Occipital lobe (tissue), 2 donors: ENCODE measurements around the gene SLC25A45. TPM values are rescaled to one million over a fixed set of nuclear protein-coding genes. Genes with fewer than 3 reads are reported as not detected.
A peak's percentile ranks its signal among the peaks of the same experiment; 100 is the strongest.

Source experiments
- DNase-seq: peaks from one replicate; lab custom pipeline; 2025; lab: John Stamatoyannopoulos, UW
- total RNA-seq: library from RNA; depleted of rRNA; stranded (reverse); fragments of >200 nt; gene quantifications from one replicate; pipeline ENCODE4 v1.2.3, GENCODE V29; 2014

Gene SLC25A45
- total RNA-seq, 1 donor from 2014 or later: 0.31 TPM

DNA sequence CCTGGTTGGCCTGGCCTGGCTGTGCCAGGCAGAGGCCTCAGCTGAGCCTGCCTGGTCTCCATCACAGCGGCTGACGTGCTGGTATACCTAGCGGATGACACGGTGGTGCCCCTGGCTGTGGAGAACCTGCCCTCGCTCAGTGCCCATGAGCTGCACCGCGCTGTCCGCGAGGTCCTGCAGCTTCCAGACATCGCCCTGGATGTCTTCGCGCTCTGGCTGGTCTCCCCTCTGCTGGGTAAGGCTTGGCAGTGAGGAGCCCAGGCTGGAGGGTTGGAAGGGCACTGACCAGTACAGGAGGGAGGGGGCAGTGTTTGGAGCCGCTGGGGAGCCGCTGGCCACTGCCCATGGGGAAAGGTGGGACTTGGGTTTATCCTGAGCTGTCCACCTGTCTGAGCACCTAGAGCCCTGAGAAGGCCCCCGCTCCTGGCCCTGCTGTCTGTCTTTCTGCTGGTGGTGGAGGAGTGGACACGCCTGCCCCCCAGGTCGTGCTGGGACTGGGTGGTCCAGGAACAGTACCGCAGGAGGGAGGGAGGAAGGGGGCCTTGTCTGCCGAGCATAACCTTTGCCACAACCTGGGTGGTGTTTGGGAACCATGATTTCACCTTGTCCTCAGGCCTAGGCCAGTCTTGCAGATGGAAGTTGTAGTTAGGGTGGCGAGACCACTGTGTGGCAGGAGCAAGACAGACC lies 7.0 kb upstream of the SLC25A45 start:
- no peak for DNase-seq

DNA sequence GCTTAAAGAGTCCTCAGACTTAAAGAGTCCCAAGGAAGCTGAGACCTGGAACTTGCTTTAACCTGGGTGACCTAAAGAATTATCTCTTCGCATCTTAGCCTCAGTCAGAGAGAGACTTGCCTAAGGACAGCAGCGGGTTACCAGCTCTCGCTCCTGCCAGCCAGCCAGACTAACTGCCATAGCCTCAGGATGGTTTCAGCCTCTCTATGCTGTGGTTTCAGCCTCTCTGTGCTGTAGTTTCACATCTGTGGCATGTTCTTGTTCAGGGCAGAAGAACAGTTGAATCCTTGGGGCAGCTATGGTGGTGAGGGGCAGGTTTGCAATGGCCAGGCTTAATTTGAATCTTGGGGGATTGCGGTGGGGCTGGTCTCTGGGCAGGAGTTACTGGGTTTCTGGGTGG lies 6.3 kb upstream of the SLC25A45 start:
- no peak for DNase-seq

DNA sequence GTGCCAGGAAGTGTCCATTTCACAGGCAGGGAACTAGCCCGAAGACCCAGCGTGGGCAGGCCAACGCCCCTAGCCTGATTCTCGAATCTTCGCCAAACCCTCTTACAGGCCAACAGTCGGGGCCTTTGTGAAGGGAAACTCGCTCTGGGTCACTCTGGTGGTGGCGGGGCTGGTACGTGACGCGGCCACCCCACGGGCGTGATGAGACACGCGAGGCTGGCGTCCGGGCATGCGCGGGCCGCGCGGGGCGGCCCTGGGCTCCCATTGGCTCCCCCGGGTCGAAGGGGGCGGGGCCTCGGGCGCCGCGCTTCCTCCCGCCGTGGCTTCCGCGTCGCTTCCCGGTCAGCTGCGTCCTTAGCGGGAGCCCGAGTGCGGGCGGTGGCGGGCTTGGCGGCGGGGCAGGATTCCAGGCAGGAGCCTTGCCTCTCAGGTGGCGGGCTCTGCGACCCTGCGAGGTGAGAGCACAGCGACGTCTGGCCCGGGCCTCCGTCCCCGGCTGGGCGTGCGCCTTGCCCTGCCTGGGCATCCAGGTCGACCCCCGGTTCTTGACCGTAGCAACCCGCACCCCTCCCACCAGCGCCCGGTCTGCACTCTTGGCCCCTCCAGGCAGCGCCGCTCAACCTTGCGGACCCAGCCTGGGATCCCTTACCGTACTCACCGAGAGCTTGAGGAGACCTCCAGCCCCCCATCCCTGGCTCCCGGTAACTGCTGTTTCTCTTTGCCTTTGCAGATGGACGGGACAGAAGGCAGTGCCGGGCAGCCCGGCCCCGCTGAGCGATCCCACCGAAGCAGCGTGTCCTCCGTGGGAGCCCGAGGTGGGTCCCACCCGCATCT lies 4.1 kb upstream of the SLC25A45 start, which contains the start of gene FRMD8:
TSS of gene FRMD8 (plus strand) at position 331 of the 834 bp plus-strand sequence. CDS start at position 731, 400 bp downstream.
- peak; percentile 85 for DNase-seq

DNA sequence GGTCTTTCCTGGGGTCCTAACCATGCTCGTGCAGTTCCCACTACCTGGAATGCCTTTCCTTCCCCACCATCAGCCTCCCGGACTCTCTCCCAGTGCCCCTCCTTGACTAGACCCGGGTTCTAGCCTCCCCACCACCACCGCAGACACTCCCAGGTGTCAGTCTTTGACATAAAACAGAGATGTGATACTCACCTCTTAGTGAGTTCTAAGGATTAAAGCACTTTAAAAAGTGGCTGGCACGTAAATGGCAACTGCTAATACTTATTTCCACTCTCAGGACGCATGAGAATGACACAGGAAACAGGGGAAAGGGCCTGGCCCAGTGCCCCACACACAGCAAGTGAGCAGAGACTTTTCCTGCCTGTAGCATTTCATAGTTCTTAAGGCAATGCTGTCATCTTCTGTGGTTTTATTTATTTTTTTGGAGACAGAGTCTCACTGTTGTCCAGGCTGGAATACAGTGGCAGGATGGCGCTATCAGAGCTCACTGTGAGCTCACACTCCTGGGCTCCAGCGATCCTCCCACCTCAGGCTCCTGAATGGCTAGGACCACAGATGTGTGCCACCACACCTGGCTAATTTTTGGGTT lies 1.9 kb upstream of the SLC25A45 start:
- no peak for DNase-seq

DNA sequence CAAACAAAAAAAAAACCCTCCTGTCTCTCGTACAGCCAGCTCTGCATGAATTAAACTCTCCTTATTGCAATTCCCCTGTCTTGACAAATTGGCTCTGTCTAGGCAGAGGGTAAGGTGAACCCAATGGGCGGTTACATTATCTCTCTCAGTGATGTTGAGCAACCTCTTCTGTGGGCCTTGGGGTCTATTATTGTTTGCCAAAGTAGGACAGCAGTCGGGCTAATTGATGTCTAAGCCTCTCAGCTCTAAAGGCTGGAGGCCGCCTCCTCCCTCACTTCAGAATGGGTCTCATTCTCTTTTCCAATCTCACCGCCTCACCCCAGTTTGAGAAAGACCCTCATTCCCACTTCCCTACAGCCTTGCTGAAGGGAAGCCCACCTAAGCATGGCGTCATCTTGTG lies 1.3 kb upstream of the SLC25A45 start:
- DNase-seq: no peak

GRCh38 chr11:65382804-65383368 lies 440 bp upstream of the SLC25A45 start:
- no peak for DNase-seq

GRCh38 chr11:65381716-65382032 lies 772 bp downstream of the SLC25A45 start:
- no peak for DNase-seq

GRCh38 chr11:65380460-65381119 lies 1.9 kb downstream of the SLC25A45 start:
- no peak for DNase-seq

DNA sequence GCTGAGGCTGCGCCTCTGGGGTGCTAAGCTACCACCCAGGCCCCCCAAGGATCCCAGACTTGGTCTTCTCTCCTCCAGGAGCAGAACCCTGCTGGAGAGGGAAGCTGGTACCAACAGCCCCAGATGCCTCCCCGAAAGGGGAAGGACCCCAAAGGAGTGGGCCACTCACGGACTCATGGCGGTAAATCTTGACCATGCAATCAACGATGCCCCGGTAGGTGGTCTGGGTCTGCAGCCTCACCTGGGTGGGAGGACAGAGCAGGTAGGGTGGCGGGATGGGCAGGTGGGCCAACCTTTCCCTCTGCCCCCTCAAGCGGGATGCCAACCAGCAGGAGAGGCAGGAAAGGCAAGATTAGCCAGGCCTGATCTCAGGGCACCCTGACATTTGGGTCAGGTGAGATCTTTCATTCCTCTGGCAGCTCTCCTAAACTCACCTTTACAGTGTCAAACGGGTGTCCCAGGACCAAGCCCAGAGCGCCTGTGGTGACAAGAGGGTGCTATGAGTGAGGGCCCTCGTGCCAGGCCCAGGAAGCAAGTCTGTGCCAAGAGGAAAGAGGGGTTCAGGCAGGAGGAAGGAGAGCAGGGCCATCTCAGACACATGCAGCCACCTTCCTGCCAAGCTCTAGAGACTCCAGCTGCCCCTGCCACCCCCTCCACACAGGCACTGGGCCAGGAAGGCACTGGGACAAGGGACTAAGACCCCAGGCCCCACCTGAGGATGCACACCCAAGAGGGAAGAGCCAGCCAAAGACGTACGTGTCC lies 2.6 kb downstream of the SLC25A45 start:
- no peak for DNase-seq

DNA sequence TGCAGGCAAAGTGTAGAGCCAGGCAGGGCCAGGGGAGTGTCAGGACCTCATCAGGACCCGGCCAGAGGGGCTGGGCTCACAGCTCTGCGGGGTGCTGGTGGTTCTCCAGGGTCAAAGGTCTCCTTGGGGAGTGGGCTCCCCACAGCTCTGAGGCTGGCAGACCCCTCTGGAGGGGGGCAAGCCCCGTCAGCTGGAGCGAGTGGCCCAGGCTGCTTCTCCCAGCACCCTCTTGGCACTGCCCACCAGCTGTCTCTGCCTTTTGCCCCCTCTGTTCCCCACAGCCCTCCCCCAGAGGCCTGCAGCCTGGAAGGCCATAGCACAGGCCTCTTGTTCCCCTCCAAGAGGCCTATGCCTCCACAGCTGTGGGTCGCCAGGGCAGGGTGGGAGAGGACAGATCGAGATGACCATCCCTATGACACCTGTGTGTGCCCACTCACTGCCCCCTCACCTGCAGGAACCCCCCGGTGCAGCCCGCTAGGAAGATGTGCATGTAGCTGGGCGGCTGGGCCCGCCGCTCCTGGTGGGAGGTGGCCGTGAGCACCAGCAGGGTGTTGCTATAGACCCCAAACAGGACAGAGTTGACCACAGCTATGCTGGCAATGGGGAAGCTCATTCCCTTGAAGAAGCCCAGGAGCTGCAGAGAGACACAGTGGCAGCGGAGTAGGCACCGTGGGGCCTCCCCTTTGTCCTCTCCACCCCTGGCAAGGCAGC lies 3.4 kb downstream of the SLC25A45 start:
- DNase-seq: no peak

GRCh38 chr11:65378208-65378927 lies 4.1 kb downstream of the SLC25A45 start:
- DNase-seq: no peak

DNA sequence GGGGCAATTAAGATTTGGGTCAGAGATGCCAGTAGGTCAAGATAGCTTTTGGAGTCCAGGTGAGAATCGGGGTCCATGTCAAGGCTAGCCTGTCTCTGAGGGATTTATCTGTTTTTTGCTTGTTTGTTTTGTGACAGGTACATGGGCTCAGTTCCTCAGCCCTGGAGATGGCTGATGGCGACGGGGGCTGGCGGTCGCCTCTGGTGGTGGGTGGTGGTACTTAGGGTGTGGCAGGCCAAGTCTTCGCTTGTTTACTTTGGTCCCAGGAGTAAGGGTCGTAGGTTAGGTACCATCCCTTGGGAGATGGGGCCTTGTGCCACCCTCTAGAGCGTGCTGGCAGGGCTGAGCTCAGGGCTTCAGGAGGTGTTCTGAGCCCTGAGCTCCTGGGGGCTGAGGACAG lies 4.7 kb downstream of the SLC25A45 start:
- no peak for DNase-seq

DNA sequence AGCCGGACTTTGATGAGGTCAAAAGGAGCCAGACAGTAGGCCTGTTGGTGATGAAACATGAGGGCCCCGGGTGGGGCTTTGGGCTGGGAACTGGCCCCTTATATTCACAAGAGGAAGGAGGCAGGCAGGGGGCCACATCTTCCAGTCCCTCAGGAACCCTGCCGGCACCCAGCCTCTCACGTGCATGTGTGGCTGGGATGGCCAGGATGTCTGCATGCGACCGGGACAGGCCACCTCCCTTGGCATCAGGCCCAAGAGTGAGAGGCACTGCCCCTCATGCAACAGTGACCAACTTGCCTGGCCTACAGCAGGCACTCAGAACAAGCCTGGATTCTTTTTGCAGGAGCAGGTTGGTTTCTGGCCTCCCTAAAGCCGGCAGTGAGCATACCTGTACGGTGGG lies 5.4 kb downstream of the SLC25A45 start:
- no peak for DNase-seq

DNA sequence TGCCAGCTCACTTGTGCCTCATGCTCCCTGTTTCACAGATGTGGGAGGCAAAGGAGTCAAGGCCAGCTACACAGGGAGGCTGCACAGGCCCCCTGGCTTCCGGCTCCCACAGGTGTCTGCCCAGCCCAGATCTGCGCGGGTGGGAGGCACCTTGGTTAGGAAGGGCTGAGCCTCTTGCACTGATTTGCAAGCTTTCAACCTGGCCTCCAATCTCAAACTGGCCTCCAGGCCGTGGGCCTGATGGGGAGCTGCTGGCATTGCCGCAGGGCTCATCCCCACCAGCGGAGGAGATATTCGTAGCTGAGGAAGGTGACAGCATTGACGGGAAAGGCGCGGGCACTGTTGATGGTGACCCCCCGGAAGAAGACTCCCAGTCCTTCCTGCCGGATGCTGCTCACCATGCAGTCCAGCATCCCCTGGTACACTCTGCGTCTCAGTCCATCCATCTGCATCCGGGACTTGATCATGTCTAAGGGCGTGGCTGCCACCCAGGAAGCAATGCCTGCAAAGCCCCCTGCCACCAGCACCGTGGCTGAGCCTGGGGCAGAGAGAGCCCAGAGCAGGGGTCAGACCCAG lies 6.2 kb downstream of the SLC25A45 start:
- DNase-seq: no peak

GRCh38 chr11:65375012-65375411 lies 7.4 kb downstream of the SLC25A45 start:
- DNase-seq: no peak

DNA sequence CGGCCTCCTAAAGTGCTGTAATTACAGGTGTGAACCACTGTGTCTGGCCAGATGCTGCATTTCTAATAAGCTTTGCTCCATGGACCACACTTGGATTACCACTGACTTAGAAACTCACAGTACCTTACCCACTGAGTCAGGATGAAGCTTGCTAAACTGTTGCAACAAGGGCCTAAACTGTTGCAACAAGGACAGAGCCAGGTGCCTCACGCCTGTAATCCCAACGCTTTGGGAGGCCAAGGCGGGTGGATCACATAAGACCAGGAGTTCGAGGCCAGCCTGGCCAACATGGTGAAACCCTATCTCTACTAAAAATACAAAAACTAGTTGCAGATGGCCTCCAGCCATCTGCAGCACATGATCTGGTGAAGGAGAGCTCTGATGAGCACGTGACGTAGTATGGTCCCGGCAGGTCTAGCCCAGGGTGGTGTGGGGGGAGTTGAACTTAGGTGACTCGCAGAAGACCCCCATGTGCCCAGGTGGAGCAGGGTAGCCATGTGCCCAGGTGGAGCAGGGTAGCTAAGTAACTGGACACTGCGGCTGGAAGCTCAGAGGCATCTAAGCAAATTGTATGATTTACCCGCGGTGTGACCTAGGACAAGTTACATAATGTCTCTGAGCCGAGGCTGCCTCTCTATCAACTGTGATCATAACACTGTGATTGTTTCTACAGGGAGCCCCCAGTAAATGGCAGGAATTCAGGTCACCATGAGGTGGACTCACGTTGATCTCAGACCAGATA lies 8.4 kb downstream of the SLC25A45 start:
- no peak for DNase-seq

- no peak for DNase-seq
Observed at GRCh38 chr11:65370659-65371049, 11.8 kb downstream of the SLC25A45 start.

GRCh38 chr11:65366340-65366773 lies 16.1 kb downstream of the SLC25A45 start:
- DNase-seq: no peak

GRCh38 chr11:65363770-65364169 lies 18.7 kb downstream of the SLC25A45 start:
- DNase-seq: no peak
